Loucy (cell line): ENCODE measurements around the gene SORCS2.

Source experiments
- EZH2phosphoT487 ChIP-seq: fragments of 200-600 bp; IDR thresholded peaks from 2 replicates; pipeline ENCODE4 v1.6.1; 2018; ENCODE audit warnings: antibody characterized with exemption, mild to moderate bottlenecking, moderate library complexity, borderline replicate concordance
- TF ChIP-seq, protein P1 (sequence below): fragments of 200-600 bp; sonication (generic); conservative IDR thresholded peaks from 2 replicates; pipeline ENCODE4 v1.5.1; 2014; ENCODE audit warnings: mild to moderate bottlenecking, antibody characterized with exemption, low read length

DNA sequence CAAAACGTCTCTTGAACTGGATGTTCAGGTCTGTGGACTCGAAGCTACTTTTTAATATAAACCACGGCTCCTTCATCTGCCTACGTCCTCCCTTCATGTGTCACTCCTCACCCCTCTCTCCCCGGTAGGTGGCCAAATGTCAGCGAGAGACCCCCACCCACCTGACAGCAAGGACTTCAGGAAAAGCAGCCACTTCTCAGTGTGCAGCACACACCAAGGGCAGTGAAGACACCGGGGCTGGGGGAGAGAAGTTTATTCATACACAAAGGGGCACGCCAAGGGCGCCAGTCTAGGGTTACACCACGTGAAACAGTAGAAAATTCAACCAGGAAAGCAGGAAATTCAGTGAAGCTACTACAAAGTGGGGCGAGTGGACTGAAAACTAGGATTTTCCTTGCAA is 566.1 kb downstream of the SORCS2 start:
- no peak for TF ChIP-seq EZH2phosphoT487
- TF ChIP-seq, protein P1, sequence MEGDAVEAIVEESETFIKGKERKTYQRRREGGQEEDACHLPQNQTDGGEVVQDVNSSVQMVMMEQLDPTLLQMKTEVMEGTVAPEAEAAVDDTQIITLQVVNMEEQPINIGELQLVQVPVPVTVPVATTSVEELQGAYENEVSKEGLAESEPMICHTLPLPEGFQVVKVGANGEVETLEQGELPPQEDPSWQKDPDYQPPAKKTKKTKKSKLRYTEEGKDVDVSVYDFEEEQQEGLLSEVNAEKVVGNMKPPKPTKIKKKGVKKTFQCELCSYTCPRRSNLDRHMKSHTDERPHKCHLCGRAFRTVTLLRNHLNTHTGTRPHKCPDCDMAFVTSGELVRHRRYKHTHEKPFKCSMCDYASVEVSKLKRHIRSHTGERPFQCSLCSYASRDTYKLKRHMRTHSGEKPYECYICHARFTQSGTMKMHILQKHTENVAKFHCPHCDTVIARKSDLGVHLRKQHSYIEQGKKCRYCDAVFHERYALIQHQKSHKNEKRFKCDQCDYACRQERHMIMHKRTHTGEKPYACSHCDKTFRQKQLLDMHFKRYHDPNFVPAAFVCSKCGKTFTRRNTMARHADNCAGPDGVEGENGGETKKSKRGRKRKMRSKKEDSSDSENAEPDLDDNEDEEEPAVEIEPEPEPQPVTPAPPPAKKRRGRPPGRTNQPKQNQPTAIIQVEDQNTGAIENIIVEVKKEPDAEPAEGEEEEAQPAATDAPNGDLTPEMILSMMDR: no peak
